Endothelial cell of umbilical vein (primary cell): ENCODE data around the gene LLGL2. TPM values are rescaled to one million over a fixed set of nuclear protein-coding genes. Genes with fewer than 3 reads are reported as not detected.

Source experiments
- BruUV-seq: library from RNA; stranded (reverse); fragments of 400-500 nt; replicated peaks from 2 replicates; lab custom pipeline; 2021; lab: Mats Ljungman, UMichigan
- CTCF ChIA-PET: fragments of 300-600, 350-600 bp; sonication (Branson Sonifier 250); formaldehyde crosslinking; loops from one replicate; lab custom pipeline; 2021; ENCODE audit warnings: antibody characterized with exemption, inconsistent platforms; lab: Charles Lee
- POLR2A ChIA-PET: fragments of 300-600, 350-600 bp; sonication (Branson Sonifier 250); formaldehyde crosslinking; loops from one replicate; lab custom pipeline; 2021; ENCODE audit warnings: antibody characterized with exemption, inconsistent platforms; lab: Charles Lee
- DNase-seq: peaks from one replicate; pipeline ENCODE4 v3.0.0-alpha.2; 2011; ENCODE audit warnings: low read depth, low spot score
- FAIRE-seq: peaks from 2 replicates; lab custom pipeline; 2011; peaks lifted over from hg19 to GRCh38; lab: Jason Lieb, UNC
- H2AFZ ChIP-seq: 2 replicates; pipeline ENCODE4 v1.6.0; 2012; ENCODE audit warnings: low read depth, low read length, control low read depth, inconsistent platforms
- H3K27ac ChIP-seq: 2 replicates; pipeline ENCODE4 v1.5.1; 2011; ENCODE audit warnings: low read depth, mild to moderate bottlenecking, control low read depth, low read length, moderate library complexity; ENCODE audit not compliant: insufficient read depth
- H3K27me3 ChIP-seq, 2 experiments: 2 replicates each; pipeline versions ENCODE4 v1.6.0 to v1.6.1; 2011; ENCODE audit warnings: low read length in 2 of 2, mixed read lengths in 1 of 2; ENCODE audit not compliant: control insufficient read depth in 2 of 2, insufficient read depth in 2 of 2
- H3K36me3 ChIP-seq, 2 experiments: 2 replicates in 1 of 2; 3 replicates in 1 of 2; pipeline ENCODE4 v1.5.1; 2011; ENCODE audit warnings: low read length in 2 of 2, mild to moderate bottlenecking in 1 of 2, moderate library complexity in 1 of 2; ENCODE audit not compliant: control insufficient read depth in 2 of 2, insufficient read depth in 2 of 2; ENCODE audit errors: extremely low read depth in 1 of 2
- H3K4me1 ChIP-seq: 3 replicates; pipeline ENCODE4 v1.5.1; 2011; ENCODE audit warnings: mild to moderate bottlenecking, low read length; ENCODE audit not compliant: control insufficient read depth, insufficient read depth; ENCODE audit errors: extremely low read depth
- H3K4me2 ChIP-seq: 2 replicates; pipeline ENCODE4 v1.6.1; 2011; ENCODE audit warnings: low read length, control low read depth, mixed read lengths; ENCODE audit not compliant: insufficient read depth
- H3K4me3 ChIP-seq, 3 experiments: fragments of 200-600 bp in 1 of 3; sonication (generic), shearing (Covaris generic) in 1 of 3; replicated peaks in 1 of 3; 2 replicates each; pipeline ENCODE4 v1.5.1; 2011 to 2016; ENCODE audit warnings: control low read depth in 3 of 3, low read length in 3 of 3, mild to moderate bottlenecking in 2 of 3, inconsistent platforms in 1 of 3, low read depth in 1 of 3, moderate library complexity in 1 of 3; ENCODE audit not compliant: insufficient read depth in 1 of 3
- H3K79me2 ChIP-seq: 2 replicates; pipeline ENCODE4 v1.6.0; 2012; ENCODE audit warnings: low read length, inconsistent platforms; ENCODE audit not compliant: control insufficient read depth, insufficient read depth
- H3K9ac ChIP-seq: replicated peaks from 2 replicates; pipeline ENCODE3; 2011; ENCODE audit warnings: low read length, control low read depth; ENCODE audit not compliant: insufficient read depth; ENCODE audit errors: extremely low read depth
- H3K9me1 ChIP-seq: replicated peaks from 3 replicates; pipeline ENCODE4 v1.6.0; 2011; ENCODE audit warnings: mild to moderate bottlenecking, low read length; ENCODE audit not compliant: control insufficient read depth, insufficient read depth; ENCODE audit errors: extremely low read depth
- H3K9me3 ChIP-seq: replicated peaks from 2 replicates; pipeline ENCODE4 v1.5.1; 2012; ENCODE audit warnings: low read length, inconsistent platforms; ENCODE audit not compliant: control insufficient read depth, insufficient read depth
- H4K20me1 ChIP-seq: replicated peaks from 2 replicates; pipeline ENCODE3; 2011; ENCODE audit warnings: mild to moderate bottlenecking, low read length; ENCODE audit not compliant: control insufficient read depth, insufficient read depth; ENCODE audit errors: extremely low read depth
- CTCF ChIP-seq, 2 donors: IDR thresholded peaks; 1 replicate in 1 of 2; 2 replicates in 1 of 2; pipeline ENCODE4 v1.5.1; 2011; ENCODE audit warnings: low read length in 2 of 2, mild to moderate bottlenecking in 2 of 2, moderate library complexity in 2 of 2, control low read depth in 1 of 2, inconsistent platforms in 1 of 2, low read depth in 1 of 2; ENCODE audit not compliant: insufficient read depth in 1 of 2; ENCODE audit errors: extremely low read depth in 1 of 2
- EZH2 ChIP-seq: IDR thresholded peaks from 2 replicates; pipeline ENCODE4 v1.6.1; 2012; ENCODE audit warnings: borderline replicate concordance, low read depth, mild to moderate bottlenecking, moderate library complexity, low read length, inconsistent platforms; ENCODE audit not compliant: severe bottlenecking
- GATA2 ChIP-seq: IDR thresholded peaks from 2 replicates; pipeline ENCODE4 v1.7.0; 2011; ENCODE audit warnings: low read depth, mild to moderate bottlenecking, moderate library complexity, mixed read lengths, low read length; ENCODE audit not compliant: insufficient read length, insufficient read depth
- MAX ChIP-seq: IDR thresholded peaks from 2 replicates; pipeline ENCODE4 v1.6.1; 2011; ENCODE audit not compliant: insufficient read depth, insufficient read length
- MYC ChIP-seq: IDR thresholded peaks from one replicate; pipeline ENCODE4 v1.6.1; 2011; ENCODE audit warnings: mild to moderate bottlenecking, low read depth, low read length
- POLR2A ChIP-seq: IDR thresholded peaks from 2 replicates; pipeline ENCODE4 v1.6.1; 2012; ENCODE audit warnings: low read depth, mild to moderate bottlenecking, control low read depth, low read length
- dilution Hi-C: fragments of 300-500 bp; cut with MboI; formaldehyde crosslinking; loops from one replicate; pipeline ENCODE4 v1.15.0; 2019; ENCODE audit warnings: low sequenced_read_pairs; ENCODE audit not compliant: extremely low pct_ligation_motif_present
- intact Hi-C: fragments of 100-400 bp; cut with micrococcal nuclease; formaldehyde crosslinking; loops from one replicate; pipeline ENCODE4 v1.10.0; 2022
- microRNA-seq: library from miRNA; unstranded; fragments of <30 nt; microRNA quantifications from one replicate; pipeline ENCODE4 v1.2.0, GENCODE V29; 2021; ENCODE audit warnings: borderline number of aligned reads, borderline replicate concordance
- polyA plus RNA-seq, 4 experiments: library from polyadenylated mRNA; depleted of rRNA in 3 of 4; stranded (reverse) in 3 of 4; unstranded in 1 of 4; fragments of >200 nt; gene quantifications; 2 replicates each; pipeline versions ENCODE4 v1.2.1 to v1.2.3, GENCODE V29; 2011 to 2012; ENCODE audit warnings: missing spikeins in 1 of 4
- total RNA-seq: library from RNA; stranded (reverse); gene quantifications from 2 replicates; pipeline ENCODE4 v1.2.3, GENCODE V29; 2021

The LLGL2 gene
- total and polyA plus RNA-seq, 2 donors (not counting 3 experiments of a cell fraction or from before 2014, with no cell fraction given): 5.3 to 5.4 TPM

GRCh38 chr17:75624021-75624420, 98.5 kb downstream of the LLGL2 start:
- Histone ChIP-seq H3K9ac (no peak overlapping the region), H3K36me3 (no peaks in the 10 kb centered on the region), H3K27me3 (no peaks in the 10 kb centered on the region), H3K9me3 (no peaks in the 10 kb centered on the region), H3K4me2 (no peak overlapping the region), H3K4me3 (no peak overlapping the region), H3K9me1 (no peaks in the 10 kb centered on the region), H3K27ac (no peak overlapping the region), H3K4me1 (no peaks in the 10 kb centered on the region), H3K79me2 (no peaks in the 10 kb centered on the region), H4K20me1 (no peaks in the 10 kb centered on the region), H2AFZ (no peak overlapping the region)
- intact Hi-C loops: no loop called here
- DNase-seq: no peak
- dilution Hi-C loops: no loop called here
- BruUV-seq: no TSS peak
- POLR2A ChIA-PET: no interaction called here
- no peak for FAIRE-seq
- CTCF ChIA-PET: interaction anchor here (0.9 to 16.3 kb wide), 8 partner anchors 9 to 130 kb away, joined by 3 to 625 read pairs (median 5); partner anchors contain the start of gene SMIM5
- no peak for TF ChIP-seq MAX
- TF ChIP-seq CTCF (IDR thresholded peaks at IDR 0.05; ENCODE audit: extremely low read depth in 1 of 2, insufficient read depth in 1 of 2, low read depth in 1 of 2, low read length in 2 of 2): no peak
- TF ChIP-seq EZH2: no peak
- TF ChIP-seq POLR2A: no peak
- no peak for TF ChIP-seq MYC
- TF ChIP-seq GATA2: no peak

Small RNA genes within 50 kb of the gene (microRNA-seq; reads per million reads assigned to microRNA genes)
- not detected for gene MIR6785

Other genes with a start within 250 kb of the LLGL2 start
- gene SLC25A19, start 236.3 kb upstream of the LLGL2 start, total RNA-seq: 16.8 and 20.9 TPM in 2 replicates
- gene SLC25A19, start 236.3 kb upstream of the LLGL2 start, polyA plus RNA-seq: 20.0 and 20.6 TPM in 2 replicates
- 93.9 and 94.8 TPM in 2 replicates for gene GRB2, start 120.0 kb upstream of the LLGL2 start, total RNA-seq
- gene GRB2, start 120.0 kb upstream of the LLGL2 start, polyA plus RNA-seq: 41.8 and 51.5 TPM in 2 replicates
- 68.4 and 69.2 TPM in 2 replicates for gene TMEM94, start 69.1 kb upstream of the LLGL2 start, total RNA-seq
- 75.9 and 131 TPM in 2 replicates for gene TMEM94, start 69.1 kb upstream of the LLGL2 start, polyA plus RNA-seq
- 34.6 and 37.6 TPM in 2 replicates for gene CASKIN2, start 10.2 kb upstream of the LLGL2 start, total RNA-seq
- 10.6 and 13.0 TPM in 2 replicates for gene CASKIN2, start 10.2 kb upstream of the LLGL2 start, polyA plus RNA-seq
- 16.7 and 22.3 TPM in 2 replicates for gene TSEN54, start 9.2 kb upstream of the LLGL2 start, total RNA-seq
- gene TSEN54, start 9.2 kb upstream of the LLGL2 start, polyA plus RNA-seq: 26.3 and 28.8 TPM in 2 replicates
- 27.2 and 87.8 TPM in 2 replicates for gene MYO15B, start 62.1 kb downstream of the LLGL2 start, total RNA-seq
- 10.2 and 15.7 TPM in 2 replicates for gene MYO15B, start 62.1 kb downstream of the LLGL2 start, polyA plus RNA-seq
- not detected in 2 replicates for gene SMIM5, start 107.7 kb downstream of the LLGL2 start, total RNA-seq
- not detected in 2 replicates for gene SMIM5, start 107.7 kb downstream of the LLGL2 start, polyA plus RNA-seq
- gene RECQL5, start 141.5 kb downstream of the LLGL2 start, total RNA-seq: 30.7 and 30.9 TPM in 2 replicates
- 17.3 and 21.3 TPM in 2 replicates for gene RECQL5, start 141.5 kb downstream of the LLGL2 start, polyA plus RNA-seq
- gene SAP30BP, start 141.6 kb downstream of the LLGL2 start, total RNA-seq: 143 and 151 TPM in 2 replicates
- 112 and 116 TPM in 2 replicates for gene SAP30BP, start 141.6 kb downstream of the LLGL2 start, polyA plus RNA-seq
- 4.1 and 4.2 TPM in 2 replicates for gene ITGB4, start 195.8 kb downstream of the LLGL2 start, total RNA-seq
- 6.5 and 6.7 TPM in 2 replicates for gene ITGB4, start 195.8 kb downstream of the LLGL2 start, polyA plus RNA-seq
- gene GALK1, start 239.5 kb downstream of the LLGL2 start, total RNA-seq: 45.8 and 47.0 TPM in 2 replicates
- gene GALK1, start 239.5 kb downstream of the LLGL2 start, polyA plus RNA-seq: 63.7 and 90.1 TPM in 2 replicates